Endothelial cell of umbilical vein (primary cell): ENCODE measurements around the gene RTCB. TPM values are rescaled to one million over a fixed set of nuclear protein-coding genes. Genes with fewer than 3 reads are reported as not detected.

ENCODE experiments used
- BruUV-seq: library from RNA; stranded (reverse); fragments of 400-500 nt; replicated peaks from 2 replicates; lab custom pipeline; 2021; lab: Mats Ljungman, UMichigan
- CTCF ChIA-PET: fragments of 300-600, 350-600 bp; sonication (Branson Sonifier 250); formaldehyde crosslinking; loops from one replicate; lab custom pipeline; 2021; ENCODE audit warnings: antibody characterized with exemption, inconsistent platforms; lab: Charles Lee
- POLR2A ChIA-PET: fragments of 300-600, 350-600 bp; sonication (Branson Sonifier 250); formaldehyde crosslinking; loops from one replicate; lab custom pipeline; 2021; ENCODE audit warnings: antibody characterized with exemption, inconsistent platforms; lab: Charles Lee
- DNase-seq: peaks from one replicate; pipeline ENCODE4 v3.0.0-alpha.2; 2011; ENCODE audit warnings: low read depth, low spot score
- FAIRE-seq: peaks from 2 replicates; lab custom pipeline; 2011; peaks lifted over from hg19 to GRCh38; lab: Jason Lieb, UNC
- H2AFZ ChIP-seq: 2 replicates; pipeline ENCODE4 v1.6.0; 2012; ENCODE audit warnings: low read depth, low read length, control low read depth, inconsistent platforms
- H3K27ac ChIP-seq: 2 replicates; pipeline ENCODE4 v1.5.1; 2011; ENCODE audit warnings: low read depth, mild to moderate bottlenecking, control low read depth, low read length, moderate library complexity; ENCODE audit not compliant: insufficient read depth
- H3K27me3 ChIP-seq, 2 experiments: 2 replicates each; pipeline versions ENCODE4 v1.6.0 to v1.6.1; 2011; ENCODE audit warnings: low read length in 2 of 2, mixed read lengths in 1 of 2; ENCODE audit not compliant: control insufficient read depth in 2 of 2, insufficient read depth in 2 of 2
- H3K36me3 ChIP-seq, 2 experiments: 2 replicates in 1 of 2; 3 replicates in 1 of 2; pipeline ENCODE4 v1.5.1; 2011; ENCODE audit warnings: low read length in 2 of 2, mild to moderate bottlenecking in 1 of 2, moderate library complexity in 1 of 2; ENCODE audit not compliant: control insufficient read depth in 2 of 2, insufficient read depth in 2 of 2; ENCODE audit errors: extremely low read depth in 1 of 2
- H3K4me1 ChIP-seq: 3 replicates; pipeline ENCODE4 v1.5.1; 2011; ENCODE audit warnings: mild to moderate bottlenecking, low read length; ENCODE audit not compliant: control insufficient read depth, insufficient read depth; ENCODE audit errors: extremely low read depth
- H3K4me2 ChIP-seq: 2 replicates; pipeline ENCODE4 v1.6.1; 2011; ENCODE audit warnings: low read length, control low read depth, mixed read lengths; ENCODE audit not compliant: insufficient read depth
- H3K4me3 ChIP-seq, 3 experiments: fragments of 200-600 bp in 1 of 3; sonication (generic), shearing (Covaris generic) in 1 of 3; replicated peaks in 1 of 3; 2 replicates each; pipeline ENCODE4 v1.5.1; 2011 to 2016; ENCODE audit warnings: control low read depth in 3 of 3, low read length in 3 of 3, mild to moderate bottlenecking in 2 of 3, inconsistent platforms in 1 of 3, low read depth in 1 of 3, moderate library complexity in 1 of 3; ENCODE audit not compliant: insufficient read depth in 1 of 3
- H3K79me2 ChIP-seq: 2 replicates; pipeline ENCODE4 v1.6.0; 2012; ENCODE audit warnings: low read length, inconsistent platforms; ENCODE audit not compliant: control insufficient read depth, insufficient read depth
- H3K9ac ChIP-seq: replicated peaks from 2 replicates; pipeline ENCODE3; 2011; ENCODE audit warnings: low read length, control low read depth; ENCODE audit not compliant: insufficient read depth; ENCODE audit errors: extremely low read depth
- H3K9me1 ChIP-seq: replicated peaks from 3 replicates; pipeline ENCODE4 v1.6.0; 2011; ENCODE audit warnings: mild to moderate bottlenecking, low read length; ENCODE audit not compliant: control insufficient read depth, insufficient read depth; ENCODE audit errors: extremely low read depth
- H3K9me3 ChIP-seq: replicated peaks from 2 replicates; pipeline ENCODE4 v1.5.1; 2012; ENCODE audit warnings: low read length, inconsistent platforms; ENCODE audit not compliant: control insufficient read depth, insufficient read depth
- H4K20me1 ChIP-seq: replicated peaks from 2 replicates; pipeline ENCODE3; 2011; ENCODE audit warnings: mild to moderate bottlenecking, low read length; ENCODE audit not compliant: control insufficient read depth, insufficient read depth; ENCODE audit errors: extremely low read depth
- EZH2 ChIP-seq: IDR thresholded peaks from 2 replicates; pipeline ENCODE4 v1.6.1; 2012; ENCODE audit warnings: borderline replicate concordance, low read depth, mild to moderate bottlenecking, moderate library complexity, low read length, inconsistent platforms; ENCODE audit not compliant: severe bottlenecking
- FOS ChIP-seq: IDR thresholded peaks from 2 replicates; pipeline ENCODE4 v1.6.1; 2011; ENCODE audit warnings: mild to moderate bottlenecking, low read length, moderate library complexity, borderline replicate concordance; ENCODE audit not compliant: insufficient read depth
- GATA2 ChIP-seq: IDR thresholded peaks from 2 replicates; pipeline ENCODE4 v1.7.0; 2011; ENCODE audit warnings: low read depth, mild to moderate bottlenecking, moderate library complexity, mixed read lengths, low read length; ENCODE audit not compliant: insufficient read length, insufficient read depth
- JUN ChIP-seq: IDR thresholded peaks from 2 replicates; pipeline ENCODE4 v1.6.1; 2011; ENCODE audit warnings: borderline replicate concordance, low read depth; ENCODE audit not compliant: insufficient read length, insufficient read depth
- MYC ChIP-seq: IDR thresholded peaks from one replicate; pipeline ENCODE4 v1.6.1; 2011; ENCODE audit warnings: mild to moderate bottlenecking, low read depth, low read length
- POLR2A ChIP-seq: IDR thresholded peaks from 2 replicates; pipeline ENCODE4 v1.6.1; 2012; ENCODE audit warnings: low read depth, mild to moderate bottlenecking, control low read depth, low read length
- POLR2AphosphoS5 ChIP-seq: IDR thresholded peaks from 2 replicates; pipeline ENCODE4 v1.6.1; 2012; ENCODE audit warnings: low read depth, mild to moderate bottlenecking, control low read depth, low read length, moderate library complexity; ENCODE audit not compliant: insufficient read depth
- dilution Hi-C: fragments of 300-500 bp; cut with MboI; formaldehyde crosslinking; loops from one replicate; pipeline ENCODE4 v1.15.0; 2019; ENCODE audit warnings: low sequenced_read_pairs; ENCODE audit not compliant: extremely low pct_ligation_motif_present
- intact Hi-C: fragments of 100-400 bp; cut with micrococcal nuclease; formaldehyde crosslinking; loops from one replicate; pipeline ENCODE4 v1.10.0; 2022
- polyA plus RNA-seq, 4 experiments: library from polyadenylated mRNA; depleted of rRNA in 3 of 4; stranded (reverse) in 3 of 4; unstranded in 1 of 4; fragments of >200 nt; gene quantifications; 2 replicates each; pipeline versions ENCODE4 v1.2.1 to v1.2.3, GENCODE V29; 2011 to 2012; ENCODE audit warnings: missing spikeins in 1 of 4
- total RNA-seq: library from RNA; stranded (reverse); gene quantifications from 2 replicates; pipeline ENCODE4 v1.2.3, GENCODE V29; 2021
- TF ChIP-seq, protein P1 (sequence below), 2 donors: IDR thresholded peaks; 1 replicate in 1 of 2; 2 replicates in 1 of 2; pipeline ENCODE4 v1.5.1; 2011; ENCODE audit warnings: low read length in 2 of 2, mild to moderate bottlenecking in 2 of 2, moderate library complexity in 2 of 2, control low read depth in 1 of 2, inconsistent platforms in 1 of 2, low read depth in 1 of 2; ENCODE audit not compliant: insufficient read depth in 1 of 2; ENCODE audit errors: extremely low read depth in 1 of 2
- TF ChIP-seq, protein P2 (sequence below): IDR thresholded peaks from 2 replicates; pipeline ENCODE4 v1.6.1; 2011; ENCODE audit not compliant: insufficient read depth, insufficient read length

Gene RTCB
- total and polyA plus RNA-seq, 2 donors (not counting 3 experiments of a cell fraction or from before 2014, with no cell fraction given): 98.7 to 100 TPM

DNA sequence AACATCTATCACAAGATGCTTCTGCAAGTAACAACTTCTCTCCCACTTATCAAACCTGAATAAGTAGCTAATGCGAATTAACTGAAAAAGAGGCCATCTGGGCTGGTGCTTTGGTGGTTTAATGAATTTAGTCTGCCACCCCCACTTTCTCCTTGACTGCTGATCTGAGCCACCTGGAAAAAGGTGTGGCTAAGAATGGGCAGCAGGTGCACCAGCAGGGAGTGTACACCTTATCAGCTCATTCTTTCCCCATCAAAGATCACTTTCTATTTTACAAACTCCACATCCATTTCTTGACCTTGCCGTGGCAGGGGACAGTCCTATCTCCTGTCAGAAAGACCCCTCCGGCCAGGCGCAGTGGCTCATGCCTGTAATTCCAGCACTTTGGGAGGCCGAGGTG lies 47.8 kb downstream of the RTCB start:
- no peaks in the 10 kb centered on the region for H3K9me1 ChIP-seq
- H4K20me1 ChIP-seq: no peaks in the 10 kb centered on the region
- no peak overlapping the region for H2AFZ ChIP-seq
- H3K9ac ChIP-seq: no peak overlapping the region
- no peaks in the 10 kb centered on the region for H3K9me3 ChIP-seq
- H3K4me1 ChIP-seq: no peaks in the 10 kb centered on the region
- intact Hi-C loops: no loop called here
- H3K27me3 ChIP-seq: peaks cover 4 to 17% of the 10 kb centered on the region in 2 experiments
- no peaks in the 10 kb centered on the region for H3K36me3 ChIP-seq
- FAIRE-seq (no peak), DNase-seq (no peak)
- ChIA-PET CTCF (no interaction called here), POLR2A (no interaction called here)
- H3K79me2 ChIP-seq: no peaks in the 10 kb centered on the region
- no TSS peak for BruUV-seq
- no peak overlapping the region for H3K4me3 ChIP-seq
- H3K4me2 ChIP-seq: no peak overlapping the region
- TF ChIP-seq, protein P1, sequence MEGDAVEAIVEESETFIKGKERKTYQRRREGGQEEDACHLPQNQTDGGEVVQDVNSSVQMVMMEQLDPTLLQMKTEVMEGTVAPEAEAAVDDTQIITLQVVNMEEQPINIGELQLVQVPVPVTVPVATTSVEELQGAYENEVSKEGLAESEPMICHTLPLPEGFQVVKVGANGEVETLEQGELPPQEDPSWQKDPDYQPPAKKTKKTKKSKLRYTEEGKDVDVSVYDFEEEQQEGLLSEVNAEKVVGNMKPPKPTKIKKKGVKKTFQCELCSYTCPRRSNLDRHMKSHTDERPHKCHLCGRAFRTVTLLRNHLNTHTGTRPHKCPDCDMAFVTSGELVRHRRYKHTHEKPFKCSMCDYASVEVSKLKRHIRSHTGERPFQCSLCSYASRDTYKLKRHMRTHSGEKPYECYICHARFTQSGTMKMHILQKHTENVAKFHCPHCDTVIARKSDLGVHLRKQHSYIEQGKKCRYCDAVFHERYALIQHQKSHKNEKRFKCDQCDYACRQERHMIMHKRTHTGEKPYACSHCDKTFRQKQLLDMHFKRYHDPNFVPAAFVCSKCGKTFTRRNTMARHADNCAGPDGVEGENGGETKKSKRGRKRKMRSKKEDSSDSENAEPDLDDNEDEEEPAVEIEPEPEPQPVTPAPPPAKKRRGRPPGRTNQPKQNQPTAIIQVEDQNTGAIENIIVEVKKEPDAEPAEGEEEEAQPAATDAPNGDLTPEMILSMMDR (IDR thresholded peaks at IDR 0.05; ENCODE audit: extremely low read depth in 1 of 2, insufficient read depth in 1 of 2, low read depth in 1 of 2, low read length in 2 of 2): no peak
- TF ChIP-seq GATA2 (no peak), POLR2A (no peak), EZH2 (no peak), FOS (no peak), JUN (no peak), POLR2AphosphoS5 (no peak), MYC (no peak)
- TF ChIP-seq, protein P2, sequence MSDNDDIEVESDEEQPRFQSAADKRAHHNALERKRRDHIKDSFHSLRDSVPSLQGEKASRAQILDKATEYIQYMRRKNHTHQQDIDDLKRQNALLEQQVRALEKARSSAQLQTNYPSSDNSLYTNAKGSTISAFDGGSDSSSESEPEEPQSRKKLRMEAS: no peak
- dilution Hi-C loops: no loop called here
- H3K27ac ChIP-seq: no peak overlapping the region
